22Rv1 (cell line): Measurements from ENCODE around the gene ERN1.

Experiments
- H3K27ac ChIP-seq: fragments of 450-650 bp; 2 replicates; pipeline ENCODE4 v1.5.1; 2017
- CTCF ChIP-seq: fragments of 450-650 bp; IDR thresholded peaks from 2 replicates; pipeline ENCODE4 v1.5.1; 2017; ENCODE audit warnings: mild to moderate bottlenecking
- ZFX ChIP-seq: fragments of 450-650 bp; IDR thresholded peaks from 2 replicates; pipeline ENCODE4 v1.6.1; 2017; ENCODE audit warnings: antibody characterized with exemption, borderline replicate concordance

Gene ERN1

GRCh38 chr17:64131606-64132270 lies 1.8 kb upstream of the ERN1 start:
- TF ChIP-seq CTCF: no peak

GRCh38 chr17:64130559-64131001 lies 636 bp upstream of the ERN1 start:
- H3K27ac ChIP-seq: no peak overlapping the region
- TF ChIP-seq CTCF (no peak), ZFX (no peak)

More at GRCh38 chr17:64131606-64132270, 1.8 kb upstream of the ERN1 start:
- no peak overlapping the region for H3K27ac ChIP-seq

GRCh38 chr17:64129515-64129764 lies 504 bp downstream of the ERN1 start:
- no peak for TF ChIP-seq CTCF
- TF ChIP-seq ZFX: no peak
- H3K27ac ChIP-seq: peak overlapping the region; percentile 73

- no peak for TF ChIP-seq CTCF
- no peak for TF ChIP-seq ZFX
- peak overlapping the region; percentile 73 for H3K27ac ChIP-seq
These were observed 993 bp downstream of the ERN1 start for GRCh38 chr17:64128787-64129514.

- no peak for TF ChIP-seq CTCF
- TF ChIP-seq ZFX: no peak
- no peak overlapping the region for H3K27ac ChIP-seq
These were observed 3.0 kb downstream of the ERN1 start for GRCh38 chr17:64126918-64127317.

- no peak overlapping the region for H3K27ac ChIP-seq
- TF ChIP-seq ZFX: no peak
- TF ChIP-seq CTCF: no peak
These were observed 4.0 kb downstream of the ERN1 start for GRCh38 chr17:64125937-64126336.

GRCh38 chr17:64124609-64125008 lies 5.3 kb downstream of the ERN1 start:
- TF ChIP-seq CTCF (no peak), ZFX (no peak)
- no peak overlapping the region for H3K27ac ChIP-seq
